Right cardiac atrium (tissue), 5 donors: Measurements from ENCODE around the gene DHX32. TPM values are rescaled to one million over a fixed set of nuclear protein-coding genes. Genes with fewer than 3 reads are reported as not detected.

Source experiments
- ATAC-seq, 2 donors: fragments of 200-7000 bp; cut with Tn5 transposase; one replicate each; pipeline versions ENCODE4 v1.8.0 to v1.9.1; 2020; ENCODE audit warnings: moderate library complexity in 2 of 2, mild to moderate bottlenecking in 1 of 2
- DNase-seq, 3 donors: peaks; one replicate each; pipeline ENCODE4 v3.0.0-alpha.2; 2020
- H3K27ac ChIP-seq: one replicate; pipeline ENCODE4 v1.5.1; 2013; ENCODE audit warnings: mild to moderate bottlenecking, low read length, control low read depth, moderate library complexity
- H3K27me3 ChIP-seq: one replicate; pipeline ENCODE4 v1.6.1; 2013; ENCODE audit not compliant: control insufficient read depth, insufficient read depth
- H3K4me1 ChIP-seq: one replicate; pipeline ENCODE4 v1.6.1; 2013; ENCODE audit warnings: low read length; ENCODE audit not compliant: control insufficient read depth, insufficient read depth
- H3K4me3 ChIP-seq: one replicate; pipeline ENCODE4 v1.5.1; 2013; ENCODE audit warnings: low read length, control low read depth
- H3K9me3 ChIP-seq: one replicate; pipeline ENCODE4 v1.6.1; 2013; ENCODE audit warnings: low read length; ENCODE audit not compliant: control insufficient read depth
- WGBS: extraction: QIAGEN DNeasy Blood & Tissue Kit; methylation state at CpG from one replicate; pipeline ENCODE4 v1.1.7; 2013; 5-methylcytosine and 5-hydroxymethylcytosine counted together
- intact Hi-C, 4 donors: fragments of 100-400 bp; cut with DNase I; formaldehyde crosslinking; loops; one replicate each; pipeline versions ENCODE4 v1.11.0 to v1.14.0; 2022 to 2023
- polyA plus RNA-seq: library from polyadenylated mRNA; stranded (reverse); fragments of 200-250 nt; gene quantifications from one replicate; pipeline ENCODE4 v1.2.3, GENCODE V29; 2013
- total RNA-seq, 4 donors: library from RNA; stranded (reverse); fragmentation: NEBNext Ultra II Directional; extraction: Animal tissue kit (Norgen Biotek cat#: 25700); gene quantifications; one replicate each; pipeline ENCODE4 v1.2.1, GENCODE V29; 2021
- donor health status: healthy with polysubstance abuse.
- donor health status: DM: no; HTN: yes; CAD: no.
- donor health status: DM: no; HTN: no; CAD: no.
- donor health status: DM: no; HTN: yes; CAD: no; lungs with severe emphysema.
- donor health status: DM: yes; HTN: yes; CAD: no.

Gene DHX32
- total and polyA plus RNA-seq, 5 donors = 23.3 to 42.5 (median 35.8) TPM

- Histone ChIP-seq H3K4me3 (no peak overlapping the region), H3K27ac (no peak overlapping the region), H3K4me1 (no peaks in the 10 kb centered on the region), H3K9me3 (no peaks in the 10 kb centered on the region), H3K27me3 (no peaks in the 10 kb centered on the region)
- WGBS = 58% methylated on average over 7 of the region's 7 CpGs
- DNase-seq (no peak), ATAC-seq (no peak)
- intact Hi-C loops = loop anchor here in 1 of 4 donors (5.0 kb wide), 1 partner anchor 104 kb away; no protein-coding TSS in a partner anchor
Measured at GRCh38 chr10:125868372-125868975, 12.6 kb downstream of the DHX32 start.

GRCh38 chr10:125866421-125867029 is 14.6 kb downstream of the DHX32 start:
- WGBS = 98% methylated on average over 7 of the region's 7 CpGs
- ATAC-seq = peak; percentile 25 to 47
- intact Hi-C loops = loop anchor here in 1 of 4 donors (5.0 kb wide), 1 partner anchor 106 kb away; no protein-coding TSS in a partner anchor

GRCh38 chr10:125865120-125865519 is 16.0 kb downstream of the DHX32 start:
- no peak for DNase-seq
- Histone ChIP-seq H3K4me1 (no peaks in the 10 kb centered on the region), H3K27ac (no peak overlapping the region), H3K27me3 (no peaks in the 10 kb centered on the region), H3K9me3 (no peaks in the 10 kb centered on the region), H3K4me3 (no peak overlapping the region)
- no peak for ATAC-seq
- intact Hi-C loops = loop anchor here in 1 of 4 donors (5.0 kb wide), 1 partner anchor 107 kb away; no protein-coding TSS in a partner anchor
- WGBS = 84% methylated on average over 3 of the region's 3 CpGs

More at GRCh38 chr10:125866421-125867029, 14.6 kb downstream of the DHX32 start:
- DNase-seq = no peak
- Histone ChIP-seq H3K27me3 (no peaks in the 10 kb centered on the region), H3K4me1 (no peaks in the 10 kb centered on the region), H3K9me3 (no peaks in the 10 kb centered on the region), H3K4me3 (no peak overlapping the region), H3K27ac (no peak overlapping the region)

- H3K27ac ChIP-seq = no peak overlapping the region
- ATAC-seq = no peak
- intact Hi-C loops = no loop called here
- no peak overlapping the region for H3K4me3 ChIP-seq
- no peak for DNase-seq
- H3K27me3 ChIP-seq = no peaks in the 10 kb centered on the region
- no peaks in the 10 kb centered on the region for H3K9me3 ChIP-seq
- no peaks in the 10 kb centered on the region for H3K4me1 ChIP-seq
- 88% methylated on average over 4 of the region's 4 CpGs for WGBS
Measured at GRCh38 chr10:125859128-125859817, 21.8 kb downstream of the DHX32 start.

GRCh38 chr10:125857185-125857760 is 23.8 kb downstream of the DHX32 start:
- Histone ChIP-seq H3K4me3 (no peak overlapping the region), H3K9me3 (no peaks in the 10 kb centered on the region), H3K27me3 (no peaks in the 10 kb centered on the region), H3K27ac (no peak overlapping the region), H3K4me1 (no peaks in the 10 kb centered on the region)
- DNase-seq (no peak), ATAC-seq (no peak)
- intact Hi-C loops = no loop called here
- 85% methylated on average over 2 of the region's 2 CpGs for WGBS

GRCh38 chr10:125852487-125852886 is 28.6 kb downstream of the DHX32 start:
- ATAC-seq (no peak), DNase-seq (no peak)
- intact Hi-C loops = no loop called here
- Histone ChIP-seq H3K4me1 (no peaks in the 10 kb centered on the region), H3K27ac (no peak overlapping the region), H3K4me3 (no peak overlapping the region), H3K27me3 (no peaks in the 10 kb centered on the region), H3K9me3 (no peaks in the 10 kb centered on the region)
- WGBS = 93% methylated on average over 7 of the region's 7 CpGs

GRCh38 chr10:125850766-125851731 is 30.0 kb downstream of the DHX32 start:
- H3K27me3 ChIP-seq = no peaks in the 10 kb centered on the region
- peak overlapping the region; percentile 51 for H3K27ac ChIP-seq
- intact Hi-C loops = no loop called here
- H3K4me3 ChIP-seq = no peak overlapping the region
- H3K9me3 ChIP-seq = no peaks in the 10 kb centered on the region
- no peaks in the 10 kb centered on the region for H3K4me1 ChIP-seq
- WGBS = 87% methylated on average over 2 of the region's 2 CpGs
- ATAC-seq (no peak), DNase-seq (no peak)

GRCh38 chr10:125849448-125849847 is 31.6 kb downstream of the DHX32 start:
- Histone ChIP-seq H3K27me3 (no peaks in the 10 kb centered on the region), H3K9me3 (no peaks in the 10 kb centered on the region), H3K4me3 (no peak overlapping the region), H3K4me1 (no peaks in the 10 kb centered on the region), H3K27ac (no peak overlapping the region)
- no peak for DNase-seq
- no peak for ATAC-seq
- 89% methylated on average over 7 of the region's 7 CpGs for WGBS
- intact Hi-C loops = no loop called here

- Histone ChIP-seq H3K27me3 (no peaks in the 10 kb centered on the region), H3K4me1 (no peaks in the 10 kb centered on the region), H3K27ac (no peak overlapping the region), H3K9me3 (no peaks in the 10 kb centered on the region), H3K4me3 (no peak overlapping the region)
- 92% methylated on average over 2 of the region's 2 CpGs for WGBS
- ATAC-seq (no peak), DNase-seq (no peak)
- intact Hi-C loops = no loop called here
Measured at GRCh38 chr10:125848857-125849256, 32.2 kb downstream of the DHX32 start.

- ATAC-seq = no peak
- H3K9me3 ChIP-seq = no peaks in the 10 kb centered on the region
- no peaks in the 10 kb centered on the region for H3K4me1 ChIP-seq
- WGBS = 84% methylated on average over 2 of the region's 2 CpGs
- no peak overlapping the region for H3K4me3 ChIP-seq
- H3K27ac ChIP-seq = no peak overlapping the region
- DNase-seq = no peak
- intact Hi-C loops = no loop called here
- H3K27me3 ChIP-seq = no peaks in the 10 kb centered on the region
Measured at GRCh38 chr10:125848371-125848770, 32.7 kb downstream of the DHX32 start.
